Measurements from ENCODE around the gene TMEM117.
A peak's percentile ranks its signal among the peaks of the same experiment; 100 is the strongest.

Gene TMEM117

GRCh38 chr12:44077294-44077693 is 241.4 kb downstream of the TMEM117 start:
- no peak for TF ChIP-seq CTCF (conservative IDR thresholded peaks at IDR 0.05; ENCODE audit: low read depth, low read length)
- peak overlapping the region; percentile 24 for H3K4me3 ChIP-seq (ENCODE audit: low read length)
- no peak for DNase-seq (ENCODE audit: low read depth)

GRCh38 chr12:44078273-44078672 is 242.4 kb downstream of the TMEM117 start:
- H3K4me3 ChIP-seq (ENCODE audit: low read length), result no peak overlapping the region
- no peak for DNase-seq (ENCODE audit: low read depth)
- TF ChIP-seq CTCF (conservative IDR thresholded peaks at IDR 0.05; ENCODE audit: low read depth, low read length), result no peak

DNA sequence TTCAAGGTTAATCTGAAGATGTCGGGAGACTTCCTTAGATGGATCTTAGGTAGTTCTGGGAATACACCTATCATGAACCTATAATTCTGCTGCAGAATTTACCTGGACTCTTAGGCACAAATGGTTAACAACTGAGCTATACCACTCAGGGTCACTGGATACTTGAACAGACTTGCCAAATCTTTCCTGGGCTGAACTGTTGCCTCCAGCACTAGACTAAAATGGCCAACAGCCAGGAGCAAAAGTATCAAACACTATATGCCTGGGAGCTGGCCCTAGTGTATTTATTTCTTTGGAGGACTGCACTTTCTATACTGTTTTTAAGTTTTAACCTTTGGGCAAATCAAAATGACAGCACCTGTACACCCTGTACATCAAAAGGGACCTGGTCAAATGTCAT is 252.8 kb downstream of the TMEM117 start:
- no peak overlapping the region for H3K4me3 ChIP-seq (ENCODE audit: low read length)
- no peak for TF ChIP-seq CTCF (conservative IDR thresholded peaks at IDR 0.05; ENCODE audit: low read depth, low read length)
- DNase-seq (ENCODE audit: low read depth), result no peak

DNA sequence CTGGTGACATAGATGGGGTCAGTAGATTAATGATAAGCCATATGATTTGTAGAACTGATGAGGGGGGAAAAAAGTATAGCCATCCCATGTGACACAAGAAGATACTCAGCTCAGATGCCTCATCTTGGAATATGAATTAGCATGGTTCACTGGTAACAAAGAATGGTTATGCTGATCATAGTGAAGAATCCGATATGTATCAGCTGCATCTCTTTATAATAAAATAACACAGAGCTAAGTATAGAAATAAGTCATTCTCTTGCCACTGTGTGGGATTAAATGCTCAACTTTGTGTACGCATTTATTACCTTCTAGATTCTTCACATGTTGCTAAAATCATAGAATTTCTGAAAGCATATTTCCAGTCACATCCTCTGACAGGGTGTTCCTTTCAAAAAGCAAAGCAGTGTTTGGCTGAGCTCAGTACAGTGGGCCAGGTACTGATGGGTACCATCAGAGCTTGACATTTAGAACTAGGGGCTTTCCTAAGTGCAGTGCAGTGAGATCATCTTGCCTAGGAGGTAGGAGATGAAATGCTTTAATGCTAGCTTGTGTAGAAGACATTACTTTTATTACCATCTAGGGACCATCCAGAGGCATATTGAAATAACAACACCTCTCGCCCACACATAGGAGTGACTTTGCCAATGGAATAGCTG is 256.2 kb downstream of the TMEM117 start:
- TF ChIP-seq CTCF (conservative IDR thresholded peaks at IDR 0.05; ENCODE audit: low read depth, low read length), result no peak
- H3K4me3 ChIP-seq (ENCODE audit: low read length), result no peak overlapping the region
- DNase-seq (ENCODE audit: low read depth), result no peak

- no peak for DNase-seq (ENCODE audit: low read depth)
- no peak for TF ChIP-seq CTCF (conservative IDR thresholded peaks at IDR 0.05; ENCODE audit: low read depth, low read length)
- no peak overlapping the region for H3K4me3 ChIP-seq (ENCODE audit: low read length)
Observed at GRCh38 chr12:44098786-44099185, 262.9 kb downstream of the TMEM117 start.

DNA sequence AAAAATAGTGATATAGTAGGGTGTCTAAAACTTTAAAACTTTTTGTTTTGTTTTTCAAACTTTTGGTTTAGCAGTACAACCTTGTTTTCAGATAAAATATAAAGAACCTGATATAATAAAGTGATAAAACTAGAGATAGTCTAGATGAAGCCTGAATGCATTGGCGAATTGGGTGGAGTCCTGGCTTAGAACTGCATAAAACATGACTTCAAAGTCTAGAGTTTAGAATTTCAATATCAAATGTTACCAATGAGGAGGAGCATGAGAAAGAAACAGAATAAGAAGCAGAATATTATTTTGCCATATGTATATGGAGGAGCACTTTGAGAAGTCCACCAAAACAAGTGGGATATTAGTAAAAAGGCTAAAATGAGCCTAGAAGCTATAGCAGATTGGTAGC is 263.6 kb downstream of the TMEM117 start:
- no peak overlapping the region for H3K4me3 ChIP-seq (ENCODE audit: low read length)
- no peak for DNase-seq (ENCODE audit: low read depth)
- TF ChIP-seq CTCF (conservative IDR thresholded peaks at IDR 0.05; ENCODE audit: low read depth, low read length), result no peak

- no peak for DNase-seq (ENCODE audit: low read depth)
- no peak for TF ChIP-seq CTCF (conservative IDR thresholded peaks at IDR 0.05; ENCODE audit: low read depth, low read length)
- H3K4me3 ChIP-seq (ENCODE audit: low read length), result no peak overlapping the region
Observed at GRCh38 chr12:44100264-44100663, 264.4 kb downstream of the TMEM117 start.
